Nephron progenitor cell (in vitro differentiated cells): ENCODE measurements around the gene HSD17B13.
A peak's percentile ranks its signal among the peaks of the same experiment; 100 is the strongest.
"Not testable (repeated sequence)": the region's sequence is repeated elsewhere in the genome, so short reads cannot be mapped to it uniquely, and the experiment has no call there.

Experiments used
- DNase-seq: peaks from one replicate; pipeline ENCODE4 v3.0.0; 2021
- H3K27ac Mint-ChIP-seq: 2 replicates; pipeline ENCODE4 v1.8.0; 2021; ENCODE audit warnings: mild to moderate bottlenecking, moderate library complexity, mixed read lengths
- H3K27me3 Mint-ChIP-seq: 2 replicates; pipeline ENCODE4 v1.8.0; 2021; ENCODE audit warnings: mild to moderate bottlenecking, low read depth, mixed read lengths; ENCODE audit not compliant: poor library complexity
- H3K36me3 Mint-ChIP-seq: 2 replicates; pipeline ENCODE4 v1.8.0; 2021; ENCODE audit warnings: low read depth, mixed read lengths
- H3K4me1 Mint-ChIP-seq: 2 replicates; pipeline ENCODE4 v1.8.0; 2021; ENCODE audit warnings: mixed read lengths
- H3K4me3 Mint-ChIP-seq: 2 replicates; pipeline ENCODE4 v1.8.0; 2021; ENCODE audit warnings: mild to moderate bottlenecking, moderate library complexity, mixed read lengths
- H3K9me3 Mint-ChIP-seq: 2 replicates; pipeline ENCODE4 v1.8.0; 2021; ENCODE audit warnings: mild to moderate bottlenecking, moderate library complexity, mixed read lengths
- TF ChIP-seq, protein P1 (sequence below): fragments of 200-600 bp; sonication (generic); IDR thresholded peaks from 2 replicates; pipeline ENCODE4 v1.5.0; 2021; ENCODE audit warnings: antibody characterized with exemption

HSD17B13 gene

DNA sequence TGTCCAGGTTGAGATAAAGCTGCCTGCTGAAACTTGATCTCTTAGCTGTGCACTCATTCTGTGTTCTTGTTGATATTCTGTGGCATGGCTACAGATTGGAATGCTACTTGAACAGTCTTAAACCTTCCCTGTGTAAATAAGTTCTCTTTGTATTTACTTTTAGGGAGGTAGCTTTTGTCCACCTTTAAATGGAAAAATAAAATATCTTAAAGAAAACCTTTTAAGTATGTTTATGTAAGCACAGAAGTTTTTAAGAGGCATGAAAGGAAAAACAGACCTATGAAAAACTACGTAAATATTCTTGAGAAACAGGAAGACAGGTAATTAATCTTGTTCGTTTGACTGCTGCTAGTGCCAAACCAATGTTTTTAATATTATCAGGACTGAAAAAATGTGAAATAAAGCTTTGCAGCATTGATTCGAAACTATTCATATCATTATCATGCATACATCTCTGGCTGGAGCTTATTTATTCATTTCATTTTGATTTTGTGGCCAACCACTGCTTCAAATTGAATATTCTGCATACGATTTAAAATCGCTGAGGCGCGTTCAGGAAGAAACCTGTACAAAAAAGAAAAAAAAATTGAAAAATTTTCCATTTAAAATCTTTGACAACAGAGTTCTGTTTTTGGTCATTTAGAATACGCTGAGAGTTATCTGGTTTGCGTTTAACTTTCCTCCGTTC lies 17.8 kb downstream of the HSD17B13 start:
- Mint-ChIP-seq H3K36me3 (no peaks in the 10 kb centered on the region), H3K9me3 (peaks cover 8% of the 10 kb centered on the region), H3K27ac (peak overlapping the region; percentile 76), H3K27me3 (peaks cover 3% of the 10 kb centered on the region), H3K4me1 (peaks cover 20% of the 10 kb centered on the region), H3K4me3 (no peak overlapping the region)
- no peak for DNase-seq
- TF ChIP-seq, protein P1, sequence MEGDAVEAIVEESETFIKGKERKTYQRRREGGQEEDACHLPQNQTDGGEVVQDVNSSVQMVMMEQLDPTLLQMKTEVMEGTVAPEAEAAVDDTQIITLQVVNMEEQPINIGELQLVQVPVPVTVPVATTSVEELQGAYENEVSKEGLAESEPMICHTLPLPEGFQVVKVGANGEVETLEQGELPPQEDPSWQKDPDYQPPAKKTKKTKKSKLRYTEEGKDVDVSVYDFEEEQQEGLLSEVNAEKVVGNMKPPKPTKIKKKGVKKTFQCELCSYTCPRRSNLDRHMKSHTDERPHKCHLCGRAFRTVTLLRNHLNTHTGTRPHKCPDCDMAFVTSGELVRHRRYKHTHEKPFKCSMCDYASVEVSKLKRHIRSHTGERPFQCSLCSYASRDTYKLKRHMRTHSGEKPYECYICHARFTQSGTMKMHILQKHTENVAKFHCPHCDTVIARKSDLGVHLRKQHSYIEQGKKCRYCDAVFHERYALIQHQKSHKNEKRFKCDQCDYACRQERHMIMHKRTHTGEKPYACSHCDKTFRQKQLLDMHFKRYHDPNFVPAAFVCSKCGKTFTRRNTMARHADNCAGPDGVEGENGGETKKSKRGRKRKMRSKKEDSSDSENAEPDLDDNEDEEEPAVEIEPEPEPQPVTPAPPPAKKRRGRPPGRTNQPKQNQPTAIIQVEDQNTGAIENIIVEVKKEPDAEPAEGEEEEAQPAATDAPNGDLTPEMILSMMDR, result no peak

DNA sequence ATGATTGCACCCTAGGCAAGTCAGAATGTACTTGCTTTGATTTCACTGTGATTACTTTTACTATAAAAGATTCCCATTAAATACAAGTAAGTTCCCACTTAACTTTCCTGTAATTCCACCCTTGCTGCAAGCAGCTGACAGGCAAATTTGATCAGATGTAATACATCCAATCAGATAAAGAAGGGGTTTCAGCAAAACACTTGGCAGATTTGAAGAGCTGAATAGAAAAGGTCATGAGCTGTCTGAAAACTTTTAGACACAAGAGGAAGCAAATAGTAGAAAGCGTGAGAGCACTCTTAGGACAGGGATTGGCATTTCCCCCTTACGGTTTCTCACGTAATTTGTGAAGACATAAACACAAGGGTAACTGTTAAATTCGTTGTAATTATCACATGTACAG lies 22.8 kb downstream of the HSD17B13 start:
- Mint-ChIP-seq H3K4me1 (peaks cover 8% of the 10 kb centered on the region), H3K27me3 (peaks cover 5% of the 10 kb centered on the region), H3K4me3 (no peak overlapping the region), H3K27ac (no peak overlapping the region), H3K9me3 (peaks cover 14% of the 10 kb centered on the region), H3K36me3 (no peaks in the 10 kb centered on the region)
- TF ChIP-seq, protein P1, result no peak
- DNase-seq, result no peak

DNA sequence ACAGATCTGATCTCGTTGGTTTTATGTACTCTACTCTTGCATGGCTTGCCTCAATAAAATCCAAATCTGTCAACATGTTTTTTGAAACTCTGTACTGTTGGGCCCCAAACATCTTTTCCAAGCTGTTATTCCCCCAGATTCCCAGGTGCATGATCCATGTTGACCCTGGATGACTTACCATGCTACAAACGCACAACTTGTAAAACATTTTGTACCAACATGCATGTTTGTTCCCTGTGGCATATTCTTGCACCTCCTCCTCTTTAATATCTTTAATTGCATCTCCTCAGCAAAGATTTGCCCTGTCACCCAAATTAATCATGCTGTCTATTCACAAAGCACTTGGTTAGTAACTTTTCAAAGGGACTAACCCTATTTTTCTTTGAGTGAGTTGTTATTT lies 24.3 kb downstream of the HSD17B13 start:
- no peak overlapping the region for H3K27ac Mint-ChIP-seq
- peaks cover 5% of the 10 kb centered on the region for H3K27me3 Mint-ChIP-seq
- TF ChIP-seq, protein P1, result no peak
- peaks cover 4% of the 10 kb centered on the region for H3K36me3 Mint-ChIP-seq
- peaks cover 22% of the 10 kb centered on the region for H3K9me3 Mint-ChIP-seq
- no peaks in the 10 kb centered on the region for H3K4me1 Mint-ChIP-seq
- no peak for DNase-seq
- H3K4me3 Mint-ChIP-seq, result no peak overlapping the region

DNA sequence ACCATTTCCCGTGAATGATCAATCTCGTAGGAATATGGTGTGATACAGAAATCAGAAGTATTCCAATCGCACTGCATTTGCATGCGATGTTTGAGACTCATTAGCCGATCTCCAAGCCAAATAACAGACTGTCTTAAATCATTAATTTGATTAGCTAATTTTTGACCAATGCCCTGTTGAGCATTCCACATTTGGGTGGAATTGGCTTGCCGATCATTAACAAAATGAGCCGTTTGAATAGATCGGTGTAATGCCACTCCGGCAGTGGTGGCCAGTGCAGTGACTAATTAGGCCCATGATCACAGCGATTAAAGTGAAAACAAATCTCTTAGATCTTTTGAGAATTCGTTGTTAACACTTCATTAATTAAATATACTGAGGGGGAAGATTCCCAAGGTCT lies 27.8 kb downstream of the HSD17B13 start:
- H3K27me3 Mint-ChIP-seq, H3K4me1 Mint-ChIP-seq, H3K36me3 Mint-ChIP-seq, H3K27ac Mint-ChIP-seq, DNase-seq, H3K4me3 Mint-ChIP-seq: not testable (repeated sequence)
- peaks cover 28% of the 10 kb centered on the region for H3K9me3 Mint-ChIP-seq

DNA sequence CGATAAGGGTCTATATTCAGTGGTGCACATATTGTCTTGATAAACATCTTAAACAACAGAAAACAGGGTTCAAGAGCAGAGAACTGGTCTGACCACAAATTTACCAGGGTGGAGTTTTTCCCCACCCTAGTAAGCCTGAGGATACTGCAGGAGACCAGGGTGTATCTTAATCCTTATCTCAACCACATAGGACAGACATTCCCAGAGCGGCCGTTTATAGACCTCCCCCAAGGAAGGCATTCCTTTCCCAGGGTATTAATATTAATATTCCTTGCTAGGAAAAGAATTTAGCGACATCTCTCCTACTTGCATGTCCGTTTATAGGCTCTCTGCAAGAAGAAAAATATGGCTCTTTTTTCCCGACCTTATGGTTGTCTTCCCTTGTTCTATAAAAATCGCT lies 28.8 kb downstream of the HSD17B13 start:
- not testable (repeated sequence) for H3K4me3 Mint-ChIP-seq, H3K27me3 Mint-ChIP-seq, DNase-seq, H3K36me3 Mint-ChIP-seq, H3K27ac Mint-ChIP-seq, H3K4me1 Mint-ChIP-seq
- peaks cover 28% of the 10 kb centered on the region for H3K9me3 Mint-ChIP-seq

DNA sequence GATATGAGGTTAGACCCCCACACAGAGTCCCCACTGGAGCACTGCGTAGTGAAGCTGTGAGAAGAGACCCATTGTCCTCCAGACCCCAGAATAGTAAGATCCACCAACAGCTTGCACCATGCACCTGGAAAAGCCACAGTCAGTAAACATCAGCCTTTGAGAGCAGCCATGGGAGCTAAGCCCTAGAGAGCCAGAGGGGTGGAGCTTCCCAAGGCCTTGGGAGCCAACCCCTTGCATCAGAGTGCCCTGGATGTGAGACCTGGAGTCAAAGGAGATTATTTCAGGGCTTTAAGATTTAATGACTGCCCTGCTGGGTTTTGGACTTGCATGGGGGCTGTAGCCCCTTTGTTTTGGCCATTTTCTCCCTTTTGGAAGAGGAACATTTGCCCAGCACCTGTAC lies 35.7 kb downstream of the HSD17B13 start:
- TF ChIP-seq, protein P1, result no peak
- Mint-ChIP-seq H3K4me3 (no peak overlapping the region), H3K27ac (no peak overlapping the region), H3K36me3 (peaks cover 23% of the 10 kb centered on the region), H3K27me3 (no peaks in the 10 kb centered on the region), H3K9me3 (peaks cover 56% of the 10 kb centered on the region), H3K4me1 (no peaks in the 10 kb centered on the region)
- DNase-seq, result no peak

DNA sequence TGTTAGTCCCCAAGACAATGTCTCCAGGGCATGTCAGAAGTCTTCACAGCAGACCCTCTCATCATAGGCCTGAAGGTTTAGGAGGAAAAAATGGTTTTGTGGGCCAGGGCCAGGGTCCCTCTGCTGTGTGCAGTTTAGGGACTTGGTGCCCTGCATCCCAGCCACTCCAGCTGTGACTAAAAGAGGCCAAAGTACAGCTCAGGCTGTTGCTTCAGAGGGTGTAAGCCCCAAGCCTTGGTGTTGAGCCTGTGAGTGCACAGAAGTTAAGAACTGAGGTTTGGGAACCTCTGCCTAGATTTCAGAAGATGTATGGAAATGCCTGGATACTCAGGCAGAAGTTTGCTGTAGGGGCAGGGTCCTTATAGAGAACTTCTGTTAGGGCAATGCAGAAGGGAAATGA lies 38.4 kb downstream of the HSD17B13 start:
- not testable (repeated sequence) for H3K4me3 Mint-ChIP-seq, DNase-seq, H3K27ac Mint-ChIP-seq, H3K27me3 Mint-ChIP-seq
- Mint-ChIP-seq H3K36me3 (peaks cover 23% of the 10 kb centered on the region), H3K4me1 (peaks cover 23% of the 10 kb centered on the region), H3K9me3 (peaks cover 62% of the 10 kb centered on the region)
